ENCODE data around the gene DSTN.
A peak's percentile ranks its signal among the peaks of the same experiment; 100 is the strongest.

Gene DSTN

GRCh38 chr20:17634661-17635331 lies 64.9 kb downstream of the DSTN start:
- no peak for TF ChIP-seq CTCF (conservative IDR thresholded peaks at IDR 0.05; ENCODE audit: low read depth, low read length)
- no peak overlapping the region for H3K4me3 ChIP-seq (ENCODE audit: low read length)
- DNase-seq (ENCODE audit: low read depth): no peak

GRCh38 chr20:17635332-17636244 lies 65.7 kb downstream of the DSTN start:
- no peak for DNase-seq (ENCODE audit: low read depth)
- no peak for TF ChIP-seq CTCF (conservative IDR thresholded peaks at IDR 0.05; ENCODE audit: low read depth, low read length)
- H3K4me3 ChIP-seq (ENCODE audit: low read length): no peak overlapping the region

GRCh38 chr20:17636523-17637412 lies 66.9 kb downstream of the DSTN start:
- no peak overlapping the region for H3K4me3 ChIP-seq (ENCODE audit: low read length)
- no peak for DNase-seq (ENCODE audit: low read depth)
- TF ChIP-seq CTCF (conservative IDR thresholded peaks at IDR 0.05; ENCODE audit: low read depth, low read length): peak; percentile 12

- no peak overlapping the region for H3K4me3 ChIP-seq (ENCODE audit: low read length)
- no peak for DNase-seq (ENCODE audit: low read depth)
- no peak for TF ChIP-seq CTCF (conservative IDR thresholded peaks at IDR 0.05; ENCODE audit: low read depth, low read length)
Observed at GRCh38 chr20:17637413-17637780, 67.5 kb downstream of the DSTN start.

GRCh38 chr20:17637985-17638640 lies 68.2 kb downstream of the DSTN start:
- no peak for TF ChIP-seq CTCF (conservative IDR thresholded peaks at IDR 0.05; ENCODE audit: low read depth, low read length)
- no peak overlapping the region for H3K4me3 ChIP-seq (ENCODE audit: low read length)
- DNase-seq (ENCODE audit: low read depth): no peak

GRCh38 chr20:17638835-17639407 lies 69.0 kb downstream of the DSTN start:
- no peak for DNase-seq (ENCODE audit: low read depth)
- H3K4me3 ChIP-seq (ENCODE audit: low read length): no peak overlapping the region
- TF ChIP-seq CTCF (conservative IDR thresholded peaks at IDR 0.05; ENCODE audit: low read depth, low read length): no peak
